Body of pancreas (tissue), 4 donors: Measurements from ENCODE around the gene WDR38. TPM values are rescaled to one million over a fixed set of nuclear protein-coding genes. Genes with fewer than 3 reads are reported as not detected.

ENCODE experiments used
- ATAC-seq: fragments of 150-250 bp; one replicate; pipeline ENCODE4 v1.9.1; 2016
- DNase-seq, 4 donors: peaks; one replicate each; pipeline ENCODE4 v3.0.0-alpha.2; 2019
- H3K27ac ChIP-seq, 4 donors: fragments of 200-600 bp; sonication (generic); 1 replicate in 3 of 4; 2 replicates in 1 of 4; pipeline versions ENCODE4 v1.5.1 to v1.6.1; 2016 to 2019; ENCODE audit warnings: mild to moderate bottlenecking in 1 of 4, mixed read lengths in 1 of 4, moderate library complexity in 1 of 4
- H3K27me3 ChIP-seq, 2 donors: fragments of 200-600 bp; sonication (generic); one replicate each; pipeline ENCODE4 v1.6.0; 2016; ENCODE audit warnings: mild to moderate bottlenecking in 1 of 2
- H3K36me3 ChIP-seq, 2 donors: fragments of 200-600 bp; sonication (generic); replicated peaks in 1 of 2; 2 replicates each; pipeline ENCODE4 v1.5.1; 2016; ENCODE audit warnings: low read depth in 2 of 2; ENCODE audit not compliant: insufficient read depth in 1 of 2
- H3K4me1 ChIP-seq: fragments of 200-600 bp; sonication (generic); one replicate; pipeline ENCODE4 v1.6.0; 2016
- H3K4me3 ChIP-seq, 2 donors: fragments of 200-600 bp; sonication (generic); 1 replicate in 1 of 2; 2 replicates in 1 of 2; pipeline ENCODE4 v1.5.1; 2016 to 2019
- H3K9me3 ChIP-seq, 3 donors: fragments of 200-600 bp; sonication (generic); 1 replicate in 2 of 3; 2 replicates in 1 of 3; pipeline ENCODE4 v1.5.1; 2016
- CTCF ChIP-seq, 7 experiments: fragments of 450-650 bp in 4 of 7; fragments of 200-600 bp in 3 of 7; sonication (generic) in 3 of 7; IDR thresholded peaks; one replicate each; pipeline ENCODE4 v1.5.1; 2016 to 2019; ENCODE audit warnings: antibody characterized with exemption in 7 of 7
- POLR2A ChIP-seq, 3 donors: fragments of 450-650 bp; IDR thresholded peaks; one replicate each; pipeline ENCODE4 v1.6.1; 2016; ENCODE audit warnings: antibody characterized with exemption in 3 of 3, mild to moderate bottlenecking in 2 of 3
- WGBS, 2 donors: methylation state at CpG; one replicate each; pipeline ENCODE4 v1.1.5; 2017; 5-methylcytosine and 5-hydroxymethylcytosine counted together
- intact Hi-C: fragments of 100-400 bp; cut with DNase I; formaldehyde crosslinking; loops from one replicate; pipeline ENCODE4 v1.15.1; 2023
- small RNA-seq: library from RNA; depleted of rRNA; stranded (forward); fragments of <200 nt; gene quantifications from one replicate; pipeline ENCODE3, GENCODE V24; 2016
- total RNA-seq, 2 donors: library from RNA; depleted of rRNA; stranded (reverse); fragments of >200 nt; gene quantifications; one replicate each; pipeline ENCODE4 v1.1.0, GENCODE V29; 2016

WDR38 gene
- total RNA-seq, 2 donors from 2014 or later, result 0.78 TPM; not detected in 1

- no peak overlapping the region for H3K4me3 ChIP-seq
- 16 to 24% methylated on average over 1 of the region's 1 CpG for WGBS, 2 donors
- no peak overlapping the region for H3K27ac ChIP-seq
- no peaks in the 10 kb centered on the region for H3K27me3 ChIP-seq
- TF ChIP-seq POLR2A (IDR thresholded peaks at IDR 0.05) (no peak), CTCF (IDR thresholded peaks at IDR 0.05) (no peak)
- no peak for DNase-seq
- no peak for ATAC-seq
- peaks cover 0 to 13% of the 10 kb centered on the region in 2 donors for H3K36me3 ChIP-seq
- no peaks in the 10 kb centered on the region for H3K9me3 ChIP-seq
- peaks cover 21% of the 10 kb centered on the region for H3K4me1 ChIP-seq
- intact Hi-C loops, result no loop called here
Observed at GRCh38 chr9:124906966-124907365, 53.7 kb downstream of the WDR38 start.

Small RNA genes lying within 50 kb of the gene (small RNA-seq; reads per million reads assigned to genes)
- gene RNU4-82P, result not detected

Other genes with a start within 250 kb of the WDR38 start
- 1 to 10 TPM; 3.3 to 3.9 TPM for gene NR6A1, start 82.1 kb upstream of the WDR38 start, total RNA-seq
- gene OLFML2A, start 76.3 kb upstream of the WDR38 start, total RNA-seq, result 1 to 10 TPM; 4.4 to 5.3 TPM
- 1,000 to 10,000 TPM; 1,031 to 1,035 TPM for gene RPL35, start 8.5 kb downstream of the WDR38 start, total RNA-seq
- gene ARPC5L, start 8.7 kb downstream of the WDR38 start, total RNA-seq, result 10 to 100 TPM; 14.5 to 21.8 TPM
- gene GOLGA1, start 87.6 kb downstream of the WDR38 start, total RNA-seq, result 10 to 100 TPM; 14.5 to 32.6 TPM